OCI-LY1 (cell line): ENCODE measurements around the gene MYLK2.

ENCODE experiments used
- H2AFZ ChIP-seq: fragments of 200-600 bp; sonication (generic), shearing (Covaris generic); 2 replicates; pipeline ENCODE4 v1.6.0; 2014; ENCODE audit warnings: antibody characterized with exemption, mild to moderate bottlenecking, low read length
- H3F3A ChIP-seq: fragments of 200-600 bp; sonication (generic), shearing (Covaris generic); 2 replicates; pipeline ENCODE4 v1.6.0; 2014; ENCODE audit warnings: mild to moderate bottlenecking, antibody characterized with exemption, low read length, moderate library complexity; ENCODE audit not compliant: insufficient read depth
- H3K27ac ChIP-seq: fragments of 200-600 bp; sonication (generic); 2 replicates; pipeline ENCODE4 v1.5.1; 2014; ENCODE audit warnings: low read length, mixed run types, mild to moderate bottlenecking, low read depth; ENCODE audit not compliant: poor library complexity, severe bottlenecking
- H3K27me3 ChIP-seq: fragments of 200-600 bp; sonication (generic); 2 replicates; pipeline ENCODE4 v1.6.0; 2014; ENCODE audit warnings: antibody characterized with exemption, mild to moderate bottlenecking, low read length, moderate library complexity; ENCODE audit not compliant: insufficient read depth
- H3K36me3 ChIP-seq: fragments of 200-600 bp; sonication (generic); 2 replicates; pipeline ENCODE4 v1.6.1; 2014; ENCODE audit warnings: mild to moderate bottlenecking, antibody characterized with exemption, low read length, moderate library complexity, mixed read lengths; ENCODE audit not compliant: insufficient read depth
- H3K4me1 ChIP-seq: fragments of 200-600 bp; sonication (generic); 2 replicates; pipeline ENCODE4 v1.5.1; 2014; ENCODE audit warnings: mild to moderate bottlenecking, low read length, moderate library complexity; ENCODE audit not compliant: insufficient read depth, severe bottlenecking
- H3K4me2 ChIP-seq: fragments of 200-600 bp; sonication (generic), shearing (Covaris generic); 2 replicates; pipeline ENCODE4 v1.6.1; 2014; ENCODE audit warnings: low read length
- H3K4me3 ChIP-seq: fragments of 200-600 bp; sonication (generic); 2 replicates; pipeline ENCODE4 v1.5.1; 2014; ENCODE audit warnings: low read length, low read depth, mild to moderate bottlenecking, mixed read lengths; ENCODE audit not compliant: poor library complexity, severe bottlenecking
- H3K79me2 ChIP-seq: fragments of 200-600 bp; shearing (Covaris generic); 2 replicates; pipeline ENCODE4 v1.6.1; 2016; ENCODE audit warnings: mixed run types, low read length, mixed read lengths; ENCODE audit not compliant: insufficient read depth
- H3K9ac ChIP-seq: fragments of 200-600 bp; sonication (generic), shearing (Covaris generic); 2 replicates; pipeline ENCODE4 v1.6.1; 2014; ENCODE audit warnings: mild to moderate bottlenecking, low read length, mixed read lengths
- H3K9me2 ChIP-seq: fragments of 200-600 bp; sonication (generic), shearing (Covaris generic); 2 replicates; pipeline ENCODE4 v1.6.1; 2014; ENCODE audit warnings: low read depth, mild to moderate bottlenecking, low read length, mixed read lengths
- H3K9me3 ChIP-seq: fragments of 200-600 bp; shearing (Covaris generic); 2 replicates; pipeline ENCODE4 v1.6.1; 2014; ENCODE audit warnings: low read length, mixed read lengths
- H4K20me1 ChIP-seq: fragments of 200-600 bp; sonication (generic), shearing (Covaris generic); 2 replicates; pipeline ENCODE4 v1.6.0; 2016; ENCODE audit warnings: mild to moderate bottlenecking, low read length; ENCODE audit not compliant: insufficient read depth
- EZH2 ChIP-seq: fragments of 200-600 bp; sonication (generic), shearing (Covaris generic); IDR thresholded peaks from 2 replicates; pipeline ENCODE4 v1.8.0; 2017; ENCODE audit warnings: borderline replicate concordance, mixed run types, mild to moderate bottlenecking, antibody characterized with exemption, low read length, moderate library complexity, mixed read lengths
- TF ChIP-seq, protein P1 (sequence below): fragments of 200-600 bp; sonication (generic), shearing (Covaris generic); IDR thresholded peaks from 2 replicates; pipeline ENCODE4 v1.5.1; 2017; ENCODE audit warnings: mild to moderate bottlenecking, antibody characterized with exemption, low read length, moderate library complexity, mixed read lengths

The MYLK2 gene

GRCh38 chr20:31883829-31884228 lies 64.7 kb downstream of the MYLK2 start:
- Histone ChIP-seq H3K4me1 (peaks cover 10% of the 10 kb centered on the region), H3K9me2 (no peaks in the 10 kb centered on the region), H3F3A (no peaks in the 10 kb centered on the region), H3K4me2 (no peak overlapping the region), H3K36me3 (no peaks in the 10 kb centered on the region), H2AFZ (no peak overlapping the region), H3K79me2 (no peaks in the 10 kb centered on the region), H3K9ac (no peak overlapping the region), H3K4me3 (no peak overlapping the region), H3K9me3 (no peaks in the 10 kb centered on the region), H4K20me1 (no peaks in the 10 kb centered on the region), H3K27me3 (no peaks in the 10 kb centered on the region; the same call in 1 of the 2 replicates), H3K27ac (no peak overlapping the region)
- TF ChIP-seq EZH2: no peak
- TF ChIP-seq, protein P1, sequence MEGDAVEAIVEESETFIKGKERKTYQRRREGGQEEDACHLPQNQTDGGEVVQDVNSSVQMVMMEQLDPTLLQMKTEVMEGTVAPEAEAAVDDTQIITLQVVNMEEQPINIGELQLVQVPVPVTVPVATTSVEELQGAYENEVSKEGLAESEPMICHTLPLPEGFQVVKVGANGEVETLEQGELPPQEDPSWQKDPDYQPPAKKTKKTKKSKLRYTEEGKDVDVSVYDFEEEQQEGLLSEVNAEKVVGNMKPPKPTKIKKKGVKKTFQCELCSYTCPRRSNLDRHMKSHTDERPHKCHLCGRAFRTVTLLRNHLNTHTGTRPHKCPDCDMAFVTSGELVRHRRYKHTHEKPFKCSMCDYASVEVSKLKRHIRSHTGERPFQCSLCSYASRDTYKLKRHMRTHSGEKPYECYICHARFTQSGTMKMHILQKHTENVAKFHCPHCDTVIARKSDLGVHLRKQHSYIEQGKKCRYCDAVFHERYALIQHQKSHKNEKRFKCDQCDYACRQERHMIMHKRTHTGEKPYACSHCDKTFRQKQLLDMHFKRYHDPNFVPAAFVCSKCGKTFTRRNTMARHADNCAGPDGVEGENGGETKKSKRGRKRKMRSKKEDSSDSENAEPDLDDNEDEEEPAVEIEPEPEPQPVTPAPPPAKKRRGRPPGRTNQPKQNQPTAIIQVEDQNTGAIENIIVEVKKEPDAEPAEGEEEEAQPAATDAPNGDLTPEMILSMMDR: no peak
